Measurements from ENCODE around the gene KRTAP4-11. TPM values are rescaled to one million over a fixed set of nuclear protein-coding genes. Genes with fewer than 3 reads are reported as not detected.
"Not testable (repeated sequence)": the region's sequence is repeated elsewhere in the genome, so short reads cannot be mapped to it uniquely, and the experiment has no call there.

Gene KRTAP4-11
- total and polyA plus RNA-seq, 2 of the 8 experiments (the other 6 are each of a cell fraction or from before 2014, with no cell fraction given), result not detected

GRCh38 chr17:41108728-41109386 is 9.3 kb downstream of the KRTAP4-11 start:
- H2BK12ac ChIP-seq (ENCODE audit: low read depth, low read length); H4K91ac ChIP-seq (replicated peaks; ENCODE audit: insufficient read length, low read length); H3K4me1 ChIP-seq (replicated peaks in 1 of 4; ENCODE audit: control insufficient read depth in 3 of 4, insufficient read depth in 4 of 4, low read length in 3 of 4); H3K18ac ChIP-seq (ENCODE audit: extremely low read depth, low read length); H4K20me1 ChIP-seq (replicated peaks in 1 of 2; ENCODE audit: control insufficient read depth in 1 of 2, insufficient read depth in 2 of 2, low read length in 2 of 2); H2BK5ac ChIP-seq (ENCODE audit: low read depth, low read length); H2AFZ ChIP-seq (ENCODE audit: low read length); H2BK120ac ChIP-seq (replicated peaks; ENCODE audit: low read depth, low read length); H3K56ac ChIP-seq (replicated peaks; ENCODE audit: insufficient read length, low read depth, low read length); H3K4me2 ChIP-seq (ENCODE audit: insufficient read depth in 1 of 2, low read depth in 2 of 2, low read length in 2 of 2); H2BK15ac ChIP-seq (ENCODE audit: low read length); H3K36me3 ChIP-seq (ENCODE audit: control insufficient read depth in 2 of 4, insufficient read depth in 4 of 4, low read length in 3 of 4); H3K79me2 ChIP-seq (ENCODE audit: control insufficient read depth in 1 of 2, insufficient read depth in 2 of 2, low read length in 2 of 2); H3K79me1 ChIP-seq (ENCODE audit: low read depth, low read length); FAIRE-seq; H3K14ac ChIP-seq (ENCODE audit: insufficient read length); DNase-seq (ENCODE audit: low read depth in 1 of 2, low spot score in 2 of 2); H3K27ac ChIP-seq (ENCODE audit: low read depth, low read length); H4K8ac ChIP-seq (ENCODE audit: extremely low read depth, insufficient read depth, low read length); H2AK5ac ChIP-seq (ENCODE audit: low read depth, low read length); CTCF ChIA-PET (ENCODE audit: partially characterized antibody); H4K5ac ChIP-seq (ENCODE audit: insufficient read length, low read depth, low read length); POLR2A ChIA-PET (ENCODE audit: partially characterized antibody); H3K23me2 ChIP-seq (ENCODE audit: low read depth, low read length); H3K23ac ChIP-seq (ENCODE audit: insufficient read length); H3K9ac ChIP-seq (replicated peaks in 1 of 4; ENCODE audit: extremely low read depth in 1 of 4, low read depth in 3 of 4, low read length in 3 of 4); H2BK20ac ChIP-seq (ENCODE audit: low read length); H3K4ac ChIP-seq (replicated peaks; ENCODE audit: insufficient read length, low read depth, low read length); H3K27me3 ChIP-seq (replicated peaks in 1 of 4; ENCODE audit: control insufficient read depth in 3 of 4, extremely low read depth in 1 of 4, insufficient read depth in 3 of 4, low read length in 3 of 4); H3K4me3 ChIP-seq (ENCODE audit: extremely low read depth in 1 of 4, insufficient read depth in 2 of 4, low read depth in 3 of 4, low read length in 4 of 4): not testable (repeated sequence)
- WGBS, 2 experiments (ENCODE audit: extremely low coverage in 1 of 2, insufficient coverage in 1 of 2, insufficient read length in 1 of 2, insufficient replicate concordance in 2 of 2, low coverage in 1 of 2, low lambda C conversion rate in 2 of 2, missing lambda C conversion rate in 1 of 2), result 0% methylated on average over 1 of the region's 1 CpG; no CpG with 5 or more reads in 1 of the 2 experiments
- peaks cover 8 to 27% of the 10 kb centered on the region in 2 experiments for H3K9me3 ChIP-seq (ENCODE audit: insufficient read depth in 2 of 2, low read depth in 1 of 2, low read length in 1 of 2)
